Left renal pelvis (tissue), 4 donors: ENCODE results near the gene PDK2. TPM values are rescaled to one million over a fixed set of nuclear protein-coding genes. Genes with fewer than 3 reads are reported as not detected.

ENCODE experiments used
- DNase-seq, 4 donors: peaks; one replicate each; pipeline ENCODE4 v3.0.0-alpha.2; 2013; ENCODE audit warnings: low read depth in 4 of 4, low spot score in 3 of 4
- polyA plus RNA-seq, 4 donors: library from polyadenylated mRNA; unstranded; fragments of 120-200 nt; gene quantifications; one replicate each; pipeline ENCODE4 v1.2.1, GENCODE V29; 2013; ENCODE audit not compliant: insufficient read length in 4 of 4

PDK2 gene
- polyA plus RNA-seq, 4 donors = 68.8 to 113 (median 112) TPM

GRCh38 chr17:50098583-50098982, 3.4 kb downstream of the PDK2 start:
- DNase-seq = no peak

- DNase-seq = no peak
These were observed 3.9 kb downstream of the PDK2 start for GRCh38 chr17:50099003-50099402.

- no peak for DNase-seq
These were observed 5.3 kb downstream of the PDK2 start for GRCh38 chr17:50100480-50100883.

- DNase-seq = no peak
These were observed 5.8 kb downstream of the PDK2 start for GRCh38 chr17:50100921-50101345.

- no peak for DNase-seq
These were observed 6.4 kb downstream of the PDK2 start for GRCh38 chr17:50101346-50102163.

DNA sequence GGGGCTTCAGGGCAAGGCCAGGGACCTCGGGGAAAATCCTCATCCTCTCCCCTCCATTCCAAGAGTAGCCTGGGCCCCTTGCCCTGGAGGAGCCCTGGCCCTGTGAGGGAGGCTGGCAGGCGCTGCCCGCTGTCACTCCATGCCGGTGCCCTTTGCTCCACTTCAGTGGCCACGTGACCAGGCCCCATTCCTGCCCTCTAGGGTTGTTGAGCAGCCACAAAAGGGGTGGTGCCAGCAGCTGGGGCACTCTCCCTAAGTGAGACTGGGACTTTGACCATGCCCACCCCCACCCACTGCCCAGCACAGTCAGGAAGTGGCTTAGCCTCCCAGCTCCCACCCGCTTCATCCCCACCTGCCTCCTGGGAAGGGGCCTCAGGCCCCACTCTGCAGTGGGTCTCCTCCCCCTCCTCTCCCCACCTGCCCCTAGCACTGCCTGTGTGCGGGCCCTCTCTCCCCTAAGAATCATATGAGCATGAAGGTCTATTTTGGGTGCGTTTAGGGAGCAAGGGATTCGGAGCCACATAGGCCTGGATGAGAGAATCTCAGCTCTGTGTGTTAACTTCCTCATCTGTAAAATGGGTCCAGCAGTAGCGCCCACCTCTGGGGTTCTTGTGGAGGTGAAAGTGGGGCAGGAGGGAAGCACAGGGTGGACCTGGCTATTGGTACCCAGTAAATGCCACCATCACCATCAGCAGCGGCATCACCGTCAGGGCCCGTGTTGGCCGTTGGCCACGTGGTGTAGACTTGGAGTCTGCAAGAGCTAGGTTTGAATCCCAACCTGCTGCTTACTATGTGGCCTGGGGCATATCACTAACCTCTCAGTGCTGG, 7.2 kb downstream of the PDK2 start:
- DNase-seq = no peak

GRCh38 chr17:50103252-50103651, 8.1 kb downstream of the PDK2 start:
- no peak for DNase-seq

DNA sequence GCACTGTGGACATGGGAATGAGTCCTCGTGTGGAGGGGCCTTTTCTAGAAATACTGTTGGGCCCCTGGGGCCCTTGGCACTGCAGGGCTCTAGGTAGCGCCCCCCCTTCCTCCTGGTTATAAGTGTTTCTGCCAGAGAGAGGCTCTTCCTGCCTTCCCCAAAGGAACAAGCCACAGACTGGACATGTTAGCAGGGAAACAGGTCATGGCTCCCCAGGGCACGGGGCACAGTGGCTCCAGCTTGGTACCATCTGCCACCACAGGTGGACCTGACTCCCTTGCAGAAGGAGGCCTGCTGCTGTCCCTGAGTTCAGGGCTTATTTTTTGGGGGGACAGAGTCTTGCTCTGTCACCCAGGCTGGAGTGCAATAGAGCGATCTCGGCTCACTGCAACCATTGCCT, 8.8 kb downstream of the PDK2 start:
- DNase-seq = no peak

GRCh38 chr17:50105811-50106210, 10.7 kb downstream of the PDK2 start:
- DNase-seq = no peak

- no peak for DNase-seq
These were observed 11.4 kb downstream of the PDK2 start for GRCh38 chr17:50106393-50107131.

GRCh38 chr17:50107790-50108414, 12.8 kb downstream of the PDK2 start:
- DNase-seq = no peak

DNA sequence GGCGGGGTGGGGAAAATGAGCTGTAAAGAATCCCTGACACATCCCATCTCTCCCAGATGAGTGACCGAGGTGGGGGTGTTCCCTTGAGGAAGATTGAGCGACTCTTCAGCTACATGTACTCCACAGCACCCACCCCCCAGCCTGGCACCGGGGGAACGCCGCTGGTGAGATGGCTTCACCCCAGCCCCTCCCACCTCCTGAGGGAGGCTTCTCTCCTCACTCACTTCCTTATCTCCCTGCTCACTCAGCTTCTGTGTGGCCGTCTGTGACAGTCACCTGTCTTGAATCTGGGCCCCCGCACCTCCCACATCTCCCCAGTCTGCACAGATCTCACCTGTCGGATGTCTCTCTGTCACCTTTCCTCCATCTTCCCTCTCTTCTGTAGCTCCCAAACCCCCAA, 13.4 kb downstream of the PDK2 start:
- no peak for DNase-seq

- no peak for DNase-seq
These were observed 14.1 kb downstream of the PDK2 start for GRCh38 chr17:50109207-50109606.

- DNase-seq = no peak
These were observed 14.6 kb downstream of the PDK2 start for GRCh38 chr17:50109785-50110184.

DNA sequence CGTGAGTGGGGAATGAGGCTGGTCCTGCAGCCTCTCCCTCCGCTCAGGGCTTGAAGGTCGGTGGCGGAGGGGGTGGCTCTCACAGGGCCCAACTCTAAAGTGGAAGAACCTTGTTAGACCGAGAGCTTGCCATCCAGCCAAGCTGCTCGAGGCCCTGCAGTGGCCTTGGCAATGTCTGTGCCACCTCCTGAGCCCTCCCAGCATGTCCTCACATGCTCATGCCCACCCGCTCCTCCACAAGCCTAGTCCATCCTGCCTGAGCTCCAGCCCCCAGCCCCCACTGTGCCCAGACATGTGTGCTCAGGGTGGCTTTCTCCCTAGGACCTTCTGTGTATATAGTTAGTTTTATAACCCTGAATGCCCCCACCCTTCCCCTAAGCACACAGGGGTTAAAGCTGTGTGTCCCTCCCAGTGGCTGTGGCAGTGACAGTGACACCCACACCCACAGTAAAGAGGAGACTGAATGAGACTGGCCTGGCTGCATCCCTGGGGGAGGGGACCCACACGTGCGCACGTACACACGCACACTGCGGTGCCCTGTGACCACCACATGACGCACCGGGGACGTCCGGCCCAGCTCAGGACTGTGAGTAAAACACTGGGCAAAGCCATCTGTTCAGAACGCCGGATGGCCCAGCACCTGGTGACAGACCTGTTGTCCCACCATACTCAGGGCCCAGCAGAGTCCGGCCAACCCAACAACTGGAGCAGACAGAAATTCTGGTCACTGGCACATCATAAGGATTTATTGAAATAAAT, 15.6 kb downstream of the PDK2 start:
- no peak for DNase-seq

- DNase-seq = no peak
These were observed 16.8 kb downstream of the PDK2 start for GRCh38 chr17:50111673-50112655.

DNA sequence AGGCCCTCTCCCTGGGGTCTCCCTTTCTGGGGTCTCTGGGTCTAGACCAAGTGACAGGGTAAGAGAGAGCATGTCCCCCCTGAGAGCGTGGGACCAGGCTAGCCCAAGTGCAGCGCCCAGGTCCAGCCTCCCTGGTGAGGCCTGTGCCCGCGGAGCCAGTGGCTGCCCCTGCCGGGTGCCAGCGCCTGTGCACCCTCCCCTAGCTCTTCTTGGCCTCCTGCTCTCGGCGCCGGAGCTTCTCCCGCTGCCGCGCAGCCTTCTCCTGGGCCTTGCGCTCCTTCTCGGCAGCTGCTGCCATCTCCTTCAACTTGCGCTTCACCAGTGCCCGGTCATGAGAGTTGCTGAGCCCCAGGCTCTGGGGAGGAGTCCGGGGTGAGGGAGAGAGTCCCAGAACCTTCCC, 17.5 kb downstream of the PDK2 start:
- no peak for DNase-seq

DNA sequence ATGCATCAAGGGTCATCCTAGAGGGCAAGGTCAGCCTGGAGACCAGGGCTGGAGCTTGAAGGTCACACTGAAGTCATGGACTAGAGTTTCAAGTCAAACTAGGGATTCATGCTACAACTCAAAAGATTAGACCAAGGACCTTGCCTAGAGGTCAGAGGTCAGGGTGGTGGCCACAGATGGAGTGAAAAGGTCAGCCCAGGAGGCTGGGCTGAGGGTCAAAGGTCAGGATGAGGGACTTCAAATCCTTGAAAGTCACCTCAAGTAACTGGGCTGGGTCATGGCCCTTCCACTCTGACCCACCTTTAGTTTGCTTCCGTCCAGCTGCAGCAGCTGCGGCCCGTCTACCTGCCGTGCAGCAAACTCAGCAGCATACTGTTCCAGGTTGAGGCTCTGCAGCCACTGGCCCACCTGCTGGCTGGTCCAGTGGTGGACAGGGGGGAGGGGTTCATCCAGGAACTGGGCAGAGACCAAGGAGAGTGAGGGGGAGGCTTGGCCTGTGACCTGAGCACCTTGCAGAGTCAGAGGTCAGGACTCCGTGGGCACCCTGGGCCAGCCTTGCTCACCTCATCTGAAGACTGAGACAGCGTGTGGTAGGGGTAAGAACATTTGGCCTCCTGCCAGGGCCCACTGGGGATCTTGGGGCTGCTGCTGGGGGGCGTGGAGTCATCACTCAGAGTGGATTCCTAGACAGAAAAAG, 18.6 kb downstream of the PDK2 start:
- no peak for DNase-seq
